ENCODE data around the gene APOBEC3A. TPM values are rescaled to one million over a fixed set of nuclear protein-coding genes. Genes with fewer than 3 reads are reported as not detected.
"Not testable (repeated sequence)": the region's sequence is repeated elsewhere in the genome, so short reads cannot be mapped to it uniquely, and the experiment has no call there.

Gene APOBEC3A
- total and polyA plus RNA-seq, 3 experiments from 2014 or later: not detected

DNA sequence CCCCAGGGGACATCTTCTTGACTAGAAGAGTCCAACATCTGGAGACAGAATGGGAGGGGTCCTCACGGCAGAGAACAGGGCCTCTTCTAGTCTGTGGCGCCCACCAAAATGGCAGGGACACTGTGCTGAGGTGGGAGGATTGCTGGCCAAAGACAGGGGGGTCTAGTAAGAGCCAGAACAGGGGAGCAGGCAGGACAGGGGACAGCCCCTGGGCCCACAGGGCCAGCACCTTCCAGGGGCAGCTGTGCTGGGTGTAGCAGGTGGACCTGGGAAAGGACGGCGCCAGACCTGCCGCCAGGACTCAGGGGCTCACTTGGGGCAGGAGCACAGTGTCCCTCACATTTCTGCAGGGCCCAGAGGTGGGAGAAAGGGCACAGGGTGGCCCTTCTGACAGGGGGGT is 858 bp upstream of the APOBEC3A start:
- no peaks in the 10 kb centered on the region for H3K9me3 Mint-ChIP-seq
- H3K4me1 ChIP-seq (ENCODE audit: insufficient read depth, low read length): no peaks in the 10 kb centered on the region
- CTCF ChIA-PET: interaction anchor here (1.6 kb wide), 1 partner anchor 14 kb away, joined by 4 read pairs; no protein-coding TSS in a partner anchor
- DNase-seq: no peak
- no peak overlapping the region for H3K27ac Mint-ChIP-seq
- H3K4me1 Mint-ChIP-seq: peaks cover 0 to 5% (median 5%) of the 10 kb centered on the region in 3 donors
- no peak overlapping the region for H3K27ac ChIP-seq (ENCODE audit: low read depth, low read length)
- no peak overlapping the region for H3K4me3 ChIP-seq (ENCODE audit: low read length)
- no peaks in the 10 kb centered on the region for H3K9me3 ChIP-seq (ENCODE audit: low read length)
- H3K27me3 ChIP-seq (ENCODE audit: insufficient read depth, low read length, poor library complexity, severe bottlenecking): no peaks in the 10 kb centered on the region
- no peaks in the 10 kb centered on the region for H3K27me3 Mint-ChIP-seq
- POLR2A ChIA-PET: no interaction called here
- H3K4me3 Mint-ChIP-seq: no peak overlapping the region
- no peaks in the 10 kb centered on the region for H3K36me3 Mint-ChIP-seq
- no peaks in the 10 kb centered on the region for H3K36me3 ChIP-seq (ENCODE audit: insufficient read depth, low read length)

DNA sequence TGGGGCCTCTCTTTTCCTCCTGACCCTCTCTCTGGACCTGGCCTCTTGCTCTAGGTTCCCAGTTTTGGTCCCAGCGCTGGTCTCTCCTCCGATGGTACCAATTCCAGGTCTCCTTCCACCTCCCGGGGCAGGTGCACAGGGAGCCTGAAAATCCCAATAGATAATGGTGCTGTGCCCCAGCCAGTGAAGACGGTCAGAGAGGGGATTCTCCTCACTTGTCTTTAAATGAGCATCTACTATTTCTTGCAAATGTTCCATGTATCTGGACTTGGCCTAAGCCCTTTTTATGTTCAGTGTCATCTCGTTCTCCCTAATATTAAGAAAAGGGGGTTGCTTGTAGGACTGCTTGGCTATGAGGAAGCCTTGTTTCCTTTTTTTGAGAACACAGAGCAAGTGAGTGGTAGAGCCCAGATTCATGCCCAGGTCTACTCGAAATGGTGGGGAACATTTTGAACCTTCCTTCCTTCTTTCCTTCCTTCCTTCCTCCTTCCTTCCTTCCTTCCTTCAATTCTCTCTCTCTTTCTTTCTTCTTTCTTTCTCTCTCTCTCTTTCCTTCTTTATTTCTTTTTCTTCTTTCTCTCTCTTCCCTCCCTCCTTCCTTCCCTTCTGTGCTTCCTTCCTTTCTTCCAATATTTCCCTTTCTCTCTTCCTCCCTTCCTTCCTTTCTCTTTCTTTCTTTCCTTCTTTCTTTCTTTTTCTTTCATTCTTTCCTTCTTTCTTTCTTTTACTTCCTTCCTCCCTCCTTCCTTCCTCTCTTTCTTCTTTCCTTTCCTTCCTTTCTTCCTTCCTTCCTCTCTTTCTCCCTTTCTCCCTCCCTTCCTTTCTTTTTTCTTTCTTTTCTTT is 620 bp downstream of the APOBEC3A start:
- Mint-ChIP-seq H3K27me3 (peaks cover 2% of the 10 kb centered on the region in 2 donors), H3K4me3 (no peak overlapping the region), H3K27ac (no peak overlapping the region), H3K9me3 (no peaks in the 10 kb centered on the region), H3K4me1 (peaks cover 0 to 5% (median 5%) of the 10 kb centered on the region in 3 donors), H3K36me3 (no peaks in the 10 kb centered on the region)
- no peaks in the 10 kb centered on the region for H3K27me3 ChIP-seq (ENCODE audit: insufficient read depth, low read length, poor library complexity, severe bottlenecking)
- H3K4me3 ChIP-seq (ENCODE audit: low read length): no peak overlapping the region
- CTCF ChIA-PET: no interaction called here
- DNase-seq: no peak
- H3K27ac ChIP-seq (ENCODE audit: low read depth, low read length): no peak overlapping the region
- no peaks in the 10 kb centered on the region for H3K4me1 ChIP-seq (ENCODE audit: insufficient read depth, low read length)
- POLR2A ChIA-PET: no interaction called here
- no peaks in the 10 kb centered on the region for H3K36me3 ChIP-seq (ENCODE audit: insufficient read depth, low read length)
- H3K9me3 ChIP-seq (ENCODE audit: low read length): no peaks in the 10 kb centered on the region

DNA sequence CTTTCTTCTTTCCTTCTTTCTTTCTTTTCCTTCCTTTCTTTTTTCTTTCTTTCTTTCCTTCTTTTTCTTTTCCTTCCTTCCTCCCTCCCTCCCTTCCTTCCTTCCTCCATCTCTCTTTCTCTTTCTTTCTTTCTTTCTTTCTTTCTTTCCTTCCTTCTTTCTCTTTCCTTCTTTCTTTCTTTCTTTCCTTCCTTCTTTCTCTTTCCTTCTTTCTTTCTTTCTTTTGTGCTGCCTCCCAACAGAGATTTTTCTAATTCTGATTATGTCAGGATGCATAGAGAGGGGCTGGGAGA is 1.2 kb downstream of the APOBEC3A start:
- H3K36me3 ChIP-seq (ENCODE audit: insufficient read depth, low read length); H3K27me3 Mint-ChIP-seq; H3K36me3 Mint-ChIP-seq; DNase-seq; H3K9me3 Mint-ChIP-seq; H3K9me3 ChIP-seq (ENCODE audit: low read length); H3K4me3 ChIP-seq (ENCODE audit: low read length); H3K4me3 Mint-ChIP-seq; H3K4me1 Mint-ChIP-seq; H3K27me3 ChIP-seq (ENCODE audit: insufficient read depth, low read length, poor library complexity, severe bottlenecking); H3K27ac ChIP-seq (ENCODE audit: low read depth, low read length); CTCF ChIA-PET; H3K4me1 ChIP-seq (ENCODE audit: insufficient read depth, low read length); POLR2A ChIA-PET: not testable (repeated sequence)
- H3K27ac Mint-ChIP-seq: peak overlapping the region in 1 of 8 donors; percentile 61

DNA sequence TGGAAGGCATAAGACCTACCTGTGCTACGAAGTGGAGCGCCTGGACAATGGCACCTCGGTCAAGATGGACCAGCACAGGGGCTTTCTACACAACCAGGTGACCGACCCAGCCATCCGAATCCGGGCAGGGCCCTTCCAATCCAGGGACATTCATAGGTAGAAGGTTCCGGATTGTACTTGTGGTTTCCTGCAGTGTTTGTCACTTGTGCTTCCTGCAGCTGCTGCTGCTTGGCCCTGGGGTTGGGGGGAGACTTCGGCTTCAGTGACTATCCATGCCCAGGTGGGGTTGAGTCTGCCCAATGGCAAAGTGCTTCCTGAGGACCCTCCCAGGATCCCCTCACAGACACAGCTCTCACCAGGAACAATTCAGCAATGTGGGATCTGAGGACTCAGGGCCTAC is 2.2 kb downstream of the APOBEC3A start:
- no peaks in the 10 kb centered on the region for H3K36me3 ChIP-seq (ENCODE audit: insufficient read depth, low read length)
- Mint-ChIP-seq H3K36me3 (no peaks in the 10 kb centered on the region), H3K9me3 (no peaks in the 10 kb centered on the region), H3K4me3 (no peak overlapping the region), H3K27ac (no peak overlapping the region), H3K27me3 (peaks cover 3 to 8% of the 10 kb centered on the region in 2 donors), H3K4me1 (no peaks in the 10 kb centered on the region)
- H3K4me3 ChIP-seq (ENCODE audit: low read length): no peak overlapping the region
- ChIA-PET POLR2A (no interaction called here), CTCF (no interaction called here)
- H3K27ac ChIP-seq (ENCODE audit: low read depth, low read length): no peak overlapping the region
- no peaks in the 10 kb centered on the region for H3K27me3 ChIP-seq (ENCODE audit: insufficient read depth, low read length, poor library complexity, severe bottlenecking)
- no peaks in the 10 kb centered on the region for H3K9me3 ChIP-seq (ENCODE audit: low read length)
- DNase-seq: no peak
- H3K4me1 ChIP-seq (ENCODE audit: insufficient read depth, low read length): no peaks in the 10 kb centered on the region

DNA sequence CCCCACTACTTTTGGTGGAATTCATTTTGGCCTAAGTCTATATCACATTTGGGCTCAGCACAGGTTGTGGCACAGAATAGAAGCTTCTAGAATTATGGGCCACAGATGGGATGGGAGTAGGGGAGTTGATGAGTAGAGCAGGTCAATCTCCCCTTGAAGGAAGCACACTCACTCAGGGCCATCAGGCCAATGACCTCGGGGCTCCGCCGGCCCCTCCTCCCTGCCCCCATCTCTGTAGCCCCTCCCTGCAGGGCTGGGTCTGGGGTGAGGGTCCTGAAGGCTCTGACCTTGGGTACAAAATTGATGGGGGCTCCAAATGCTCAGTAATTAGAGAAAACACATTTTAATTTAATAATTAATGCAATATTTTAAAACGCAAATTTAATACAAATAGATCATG is 3.3 kb downstream of the APOBEC3A start:
- H3K4me3 Mint-ChIP-seq; H3K27me3 Mint-ChIP-seq; H3K9me3 ChIP-seq (ENCODE audit: low read length); H3K9me3 Mint-ChIP-seq; H3K36me3 ChIP-seq (ENCODE audit: insufficient read depth, low read length); H3K27ac ChIP-seq (ENCODE audit: low read depth, low read length); CTCF ChIA-PET; H3K4me1 ChIP-seq (ENCODE audit: insufficient read depth, low read length); H3K27me3 ChIP-seq (ENCODE audit: insufficient read depth, low read length, poor library complexity, severe bottlenecking); H3K4me1 Mint-ChIP-seq; POLR2A ChIA-PET; DNase-seq; H3K4me3 ChIP-seq (ENCODE audit: low read length); H3K36me3 Mint-ChIP-seq: not testable (repeated sequence)
- H3K27ac Mint-ChIP-seq: peak overlapping the region in 1 of 8 donors; percentile 64

DNA sequence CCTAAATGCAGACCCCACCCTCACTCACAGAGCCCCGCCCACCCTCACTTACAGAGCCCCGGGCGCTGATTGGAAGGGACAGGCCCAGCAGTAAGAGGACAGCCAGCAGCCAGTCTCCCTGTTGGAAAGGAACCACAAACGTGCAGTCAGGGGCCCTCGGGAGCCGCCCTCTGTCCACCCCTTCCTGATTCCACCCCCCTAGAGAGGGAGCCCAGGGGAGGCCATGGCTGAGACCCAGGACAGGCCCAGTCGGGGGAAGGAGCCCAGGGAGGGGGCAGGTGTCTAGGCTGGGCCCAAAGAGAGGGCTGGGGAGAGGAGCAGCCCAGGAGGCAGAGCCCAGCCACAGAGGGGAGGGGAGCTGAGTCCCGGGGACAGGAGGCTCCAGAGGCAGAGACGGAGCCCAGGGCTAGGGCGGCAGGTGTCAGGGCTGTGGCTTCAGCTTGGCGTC is 5.9 kb downstream of the APOBEC3A start:
- H3K27me3 ChIP-seq (ENCODE audit: insufficient read depth, low read length, poor library complexity, severe bottlenecking); H3K27ac Mint-ChIP-seq; H3K9me3 Mint-ChIP-seq; H3K9me3 ChIP-seq (ENCODE audit: low read length); H3K4me1 ChIP-seq (ENCODE audit: insufficient read depth, low read length); H3K4me3 ChIP-seq (ENCODE audit: low read length); CTCF ChIA-PET; H3K4me1 Mint-ChIP-seq; POLR2A ChIA-PET; H3K4me3 Mint-ChIP-seq; H3K36me3 Mint-ChIP-seq; H3K36me3 ChIP-seq (ENCODE audit: insufficient read depth, low read length); H3K27ac ChIP-seq (ENCODE audit: low read depth, low read length): not testable (repeated sequence)
- DNase-seq: peak in 1 of 5 donors; percentile 26
- H3K27me3 Mint-ChIP-seq: peaks cover 13 to 19% of the 10 kb centered on the region in 2 donors

DNA sequence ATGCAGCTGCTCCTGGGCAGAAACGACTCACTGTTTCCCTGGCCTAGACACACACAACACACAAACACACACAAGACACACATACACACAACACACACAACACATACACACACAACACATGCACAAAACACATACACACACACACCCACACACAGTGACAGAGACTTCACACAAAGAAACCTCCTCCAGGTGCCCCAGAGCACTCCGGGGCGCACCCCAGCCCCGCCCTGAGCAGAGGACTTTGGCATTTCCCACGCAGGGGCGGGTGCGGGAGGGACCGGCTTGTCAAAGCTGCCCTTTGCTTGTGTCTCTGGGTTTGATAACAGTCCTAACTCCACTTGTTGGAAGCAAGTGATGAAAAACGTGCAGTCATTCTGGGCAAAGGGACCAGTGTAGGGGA is 6.5 kb downstream of the APOBEC3A start:
- Histone ChIP-seq H3K4me3 (ENCODE audit: low read length) (no peak overlapping the region), H3K9me3 (ENCODE audit: low read length) (no peaks in the 10 kb centered on the region), H3K4me1 (ENCODE audit: insufficient read depth, low read length) (no peaks in the 10 kb centered on the region), H3K27me3 (ENCODE audit: insufficient read depth, low read length, poor library complexity, severe bottlenecking) (no peaks in the 10 kb centered on the region), H3K36me3 (ENCODE audit: insufficient read depth, low read length) (no peaks in the 10 kb centered on the region), H3K27ac (ENCODE audit: low read depth, low read length) (no peak overlapping the region)
- Mint-ChIP-seq H3K27ac (peak overlapping the region in 1 of 8 donors; percentile 89), H3K9me3 (no peaks in the 10 kb centered on the region), H3K4me1 (no peaks in the 10 kb centered on the region), H3K4me3 (no peak overlapping the region), H3K36me3 (no peaks in the 10 kb centered on the region), H3K27me3 (peaks cover 14 to 21% of the 10 kb centered on the region in 2 donors)
- POLR2A ChIA-PET: no interaction called here
- peak in 1 of 5 donors; percentile 36 for DNase-seq
- CTCF ChIA-PET: no interaction called here

DNA sequence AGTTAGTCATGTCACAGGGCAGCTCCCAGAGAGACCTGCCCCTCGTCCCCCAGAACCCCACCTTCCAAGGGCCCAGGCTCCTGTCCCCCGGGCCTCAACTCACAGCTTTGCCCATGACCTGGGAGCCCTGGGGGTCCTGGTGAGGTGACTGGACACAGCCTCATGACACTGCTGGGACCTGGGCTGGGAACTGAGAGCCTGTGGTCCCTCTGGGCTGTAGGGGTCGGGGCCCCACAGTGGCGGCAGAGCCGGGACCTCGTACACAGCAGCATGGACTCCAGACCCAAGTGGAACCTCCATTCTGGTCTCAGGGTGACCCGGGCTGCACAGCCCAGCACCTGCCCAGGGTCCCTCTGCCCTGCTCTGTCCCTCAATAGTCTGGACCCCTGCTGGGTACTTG is 6.9 kb downstream of the APOBEC3A start:
- no peaks in the 10 kb centered on the region for H3K4me1 Mint-ChIP-seq
- H3K9me3 Mint-ChIP-seq: no peaks in the 10 kb centered on the region
- no peak for DNase-seq
- Histone ChIP-seq H3K4me1 (ENCODE audit: insufficient read depth, low read length) (no peaks in the 10 kb centered on the region), H3K36me3 (ENCODE audit: insufficient read depth, low read length) (no peaks in the 10 kb centered on the region), H3K9me3 (ENCODE audit: low read length) (no peaks in the 10 kb centered on the region), H3K27me3 (ENCODE audit: insufficient read depth, low read length, poor library complexity, severe bottlenecking) (no peaks in the 10 kb centered on the region), H3K27ac (ENCODE audit: low read depth, low read length) (no peak overlapping the region), H3K4me3 (ENCODE audit: low read length) (no peak overlapping the region)
- ChIA-PET POLR2A (no interaction called here), CTCF (no interaction called here)
- H3K36me3 Mint-ChIP-seq: no peaks in the 10 kb centered on the region
- H3K27me3 Mint-ChIP-seq: peaks cover 14 to 26% of the 10 kb centered on the region in 2 donors
- no peak overlapping the region for H3K27ac Mint-ChIP-seq
- H3K4me3 Mint-ChIP-seq: no peak overlapping the region

All from CD8-positive, alpha-beta memory T cell (primary cell).